SU-DHL-6 (cell line): Measurements from ENCODE around the gene MYLK.

Experiments
- H2AFZ ChIP-seq: fragments of 200-600 bp; sonication (generic); 2 replicates; pipeline ENCODE4 v1.6.1; 2014; ENCODE audit warnings: low read depth, mild to moderate bottlenecking, moderate library complexity, mixed read lengths, antibody characterized with exemption, low read length; ENCODE audit not compliant: severe bottlenecking
- H3F3A ChIP-seq: fragments of 200-600 bp; shearing (Covaris generic); 2 replicates; pipeline ENCODE4 v1.6.0; 2016; ENCODE audit warnings: antibody characterized with exemption, mild to moderate bottlenecking; ENCODE audit not compliant: insufficient read depth
- H3K27ac ChIP-seq: fragments of 200-600 bp; sonication (generic); 2 replicates; pipeline ENCODE4 v1.5.1; 2016; ENCODE audit warnings: low read depth, mild to moderate bottlenecking, low read length, moderate library complexity, mixed read lengths
- H3K27me3 ChIP-seq: fragments of 200-600 bp; sonication (generic), shearing (Covaris generic); 2 replicates; pipeline ENCODE4 v1.6.0; 2014; ENCODE audit warnings: mild to moderate bottlenecking, low read length
- H3K36me3 ChIP-seq: fragments of 200-600 bp; sonication (generic); 2 replicates; pipeline ENCODE4 v1.6.1; 2014; ENCODE audit warnings: mild to moderate bottlenecking, low read length, mixed read lengths
- H3K4me2 ChIP-seq: fragments of 300-600, 200-600 bp; shearing (Covaris generic), sonication (generic); 2 replicates; pipeline ENCODE4 v1.6.0; 2014; ENCODE audit warnings: low read length, low read depth, mild to moderate bottlenecking; ENCODE audit not compliant: poor library complexity, severe bottlenecking
- H3K4me3 ChIP-seq: fragments of 200-600 bp; sonication (generic); 2 replicates; pipeline ENCODE4 v1.5.1; 2014; ENCODE audit warnings: antibody characterized with exemption, low read length, mild to moderate bottlenecking, mixed read lengths; ENCODE audit not compliant: insufficient read depth, poor library complexity, severe bottlenecking
- H3K79me2 ChIP-seq: fragments of 200-600 bp; sonication (generic); 2 replicates; pipeline ENCODE4 v1.6.1; 2014; ENCODE audit warnings: mild to moderate bottlenecking, low read length, moderate library complexity; ENCODE audit not compliant: insufficient read depth
- H3K9ac ChIP-seq: fragments of 200-600 bp; sonication (generic); 2 replicates; pipeline ENCODE4 v1.7.0; 2014; ENCODE audit warnings: mild to moderate bottlenecking, low read length
- H3K9me2 ChIP-seq: fragments of 200-600 bp; sonication (generic); replicated peaks from 2 replicates; pipeline ENCODE4 v1.6.1; 2014; ENCODE audit warnings: low read length; ENCODE audit not compliant: insufficient read depth
- H3K9me3 ChIP-seq: fragments of 200-600 bp; sonication (generic); 2 replicates; pipeline ENCODE4 v1.6.1; 2014; ENCODE audit warnings: low read length, mixed read lengths; ENCODE audit not compliant: insufficient read depth
- H4K20me1 ChIP-seq: fragments of 200-600 bp; sonication (generic); 2 replicates; pipeline ENCODE4 v1.6.1; 2014; ENCODE audit warnings: low read depth, mild to moderate bottlenecking, antibody characterized with exemption, low read length, moderate library complexity, mixed read lengths
- EZH2phosphoT487 ChIP-seq: fragments of 200-600 bp; sonication (generic), shearing (Covaris generic); conservative IDR thresholded peaks from 2 replicates; pipeline ENCODE4 v1.6.1; 2018; ENCODE audit warnings: mild to moderate bottlenecking, antibody characterized with exemption, low read length, moderate library complexity, mixed read lengths
- TF ChIP-seq, protein P1 (sequence below): fragments of 200-600 bp; sonication (generic); IDR thresholded peaks from one replicate; pipeline ENCODE4 v1.5.1; 2017; ENCODE audit warnings: antibody characterized with exemption, mild to moderate bottlenecking, low read length, moderate library complexity; ENCODE audit not compliant: insufficient read depth, poor library complexity, severe bottlenecking

Gene MYLK

DNA sequence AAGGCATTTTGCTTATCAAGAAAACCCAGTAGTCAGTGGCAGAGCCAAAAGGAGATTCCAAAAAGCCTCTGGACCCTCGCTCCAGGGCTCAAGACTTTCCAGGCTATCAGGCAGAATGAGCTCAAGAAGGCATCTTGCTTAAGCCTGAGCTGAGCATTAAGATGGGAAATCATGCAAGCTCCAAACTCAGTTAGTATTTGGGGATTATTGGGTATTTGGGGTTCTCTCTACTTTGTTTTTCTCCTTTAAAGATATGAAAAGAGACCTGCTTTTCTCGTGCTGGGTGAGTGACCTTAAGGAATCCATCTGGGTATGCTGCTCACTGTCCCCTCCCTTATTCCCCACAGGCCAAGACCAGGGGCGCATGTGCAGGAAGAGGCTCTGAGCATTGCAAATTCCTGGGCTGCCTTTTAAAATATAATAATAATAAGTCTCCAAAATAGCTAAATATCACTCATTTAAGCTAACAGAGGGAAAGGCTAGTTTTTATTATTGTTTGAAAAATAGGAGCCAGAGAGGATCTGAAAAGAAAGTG lies 223.9 kb downstream of the MYLK start:
- Histone ChIP-seq H3K79me2 (no peaks in the 10 kb centered on the region), H3K4me3 (no peak overlapping the region), H3K27me3 (no peaks in the 10 kb centered on the region), H2AFZ (no peak overlapping the region), H3K9me3 (no peaks in the 10 kb centered on the region), H3K9me2 (no peaks in the 10 kb centered on the region), H3K27ac (no peak overlapping the region), H3F3A (no peaks in the 10 kb centered on the region), H3K9ac (no peak overlapping the region), H3K4me2 (no peak overlapping the region), H3K36me3 (no peaks in the 10 kb centered on the region), H4K20me1 (no peaks in the 10 kb centered on the region)
- TF ChIP-seq, protein P1, sequence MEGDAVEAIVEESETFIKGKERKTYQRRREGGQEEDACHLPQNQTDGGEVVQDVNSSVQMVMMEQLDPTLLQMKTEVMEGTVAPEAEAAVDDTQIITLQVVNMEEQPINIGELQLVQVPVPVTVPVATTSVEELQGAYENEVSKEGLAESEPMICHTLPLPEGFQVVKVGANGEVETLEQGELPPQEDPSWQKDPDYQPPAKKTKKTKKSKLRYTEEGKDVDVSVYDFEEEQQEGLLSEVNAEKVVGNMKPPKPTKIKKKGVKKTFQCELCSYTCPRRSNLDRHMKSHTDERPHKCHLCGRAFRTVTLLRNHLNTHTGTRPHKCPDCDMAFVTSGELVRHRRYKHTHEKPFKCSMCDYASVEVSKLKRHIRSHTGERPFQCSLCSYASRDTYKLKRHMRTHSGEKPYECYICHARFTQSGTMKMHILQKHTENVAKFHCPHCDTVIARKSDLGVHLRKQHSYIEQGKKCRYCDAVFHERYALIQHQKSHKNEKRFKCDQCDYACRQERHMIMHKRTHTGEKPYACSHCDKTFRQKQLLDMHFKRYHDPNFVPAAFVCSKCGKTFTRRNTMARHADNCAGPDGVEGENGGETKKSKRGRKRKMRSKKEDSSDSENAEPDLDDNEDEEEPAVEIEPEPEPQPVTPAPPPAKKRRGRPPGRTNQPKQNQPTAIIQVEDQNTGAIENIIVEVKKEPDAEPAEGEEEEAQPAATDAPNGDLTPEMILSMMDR, result no peak
- TF ChIP-seq EZH2phosphoT487, result no peak

DNA sequence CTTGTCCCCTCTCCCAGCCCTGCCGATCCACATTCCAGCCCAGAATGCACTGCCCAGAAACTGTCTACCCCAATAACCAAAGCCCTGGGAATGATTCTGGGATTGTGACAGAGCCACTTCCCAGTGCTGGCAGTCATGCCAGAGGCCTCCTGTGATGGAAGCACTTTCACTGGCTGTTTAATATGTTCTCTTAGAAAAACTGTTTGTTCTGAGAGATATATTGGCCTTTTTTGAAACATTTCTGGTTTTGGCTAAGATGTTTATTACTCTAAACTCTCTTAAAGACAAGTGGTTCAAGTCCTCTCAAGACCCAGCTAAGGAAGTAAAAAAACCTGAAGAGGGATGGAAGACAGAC lies 225.3 kb downstream of the MYLK start:
- no peak overlapping the region for H3K27ac ChIP-seq
- no peak overlapping the region for H3K4me3 ChIP-seq
- no peaks in the 10 kb centered on the region for H3K9me2 ChIP-seq
- no peak overlapping the region for H3K9ac ChIP-seq
- no peaks in the 10 kb centered on the region for H3K79me2 ChIP-seq
- H3K36me3 ChIP-seq, result no peaks in the 10 kb centered on the region
- no peaks in the 10 kb centered on the region for H3K27me3 ChIP-seq
- H3K4me2 ChIP-seq, result no peak overlapping the region
- TF ChIP-seq EZH2phosphoT487, result no peak
- TF ChIP-seq, protein P1, result no peak
- no peaks in the 10 kb centered on the region for H3K9me3 ChIP-seq
- H2AFZ ChIP-seq, result no peak overlapping the region
- no peaks in the 10 kb centered on the region for H3F3A ChIP-seq
- no peaks in the 10 kb centered on the region for H4K20me1 ChIP-seq

GRCh38 chr3:123658118-123658851 lies 225.8 kb downstream of the MYLK start:
- Histone ChIP-seq H3K27me3 (no peaks in the 10 kb centered on the region), H3K79me2 (no peaks in the 10 kb centered on the region), H3K4me3 (no peak overlapping the region), H3K36me3 (no peaks in the 10 kb centered on the region), H3K9ac (no peak overlapping the region), H3K4me2 (no peak overlapping the region), H3K9me3 (no peaks in the 10 kb centered on the region), H3F3A (no peaks in the 10 kb centered on the region), H3K9me2 (no peaks in the 10 kb centered on the region), H2AFZ (no peak overlapping the region), H4K20me1 (no peaks in the 10 kb centered on the region), H3K27ac (no peak overlapping the region)
- TF ChIP-seq EZH2phosphoT487, result no peak

DNA sequence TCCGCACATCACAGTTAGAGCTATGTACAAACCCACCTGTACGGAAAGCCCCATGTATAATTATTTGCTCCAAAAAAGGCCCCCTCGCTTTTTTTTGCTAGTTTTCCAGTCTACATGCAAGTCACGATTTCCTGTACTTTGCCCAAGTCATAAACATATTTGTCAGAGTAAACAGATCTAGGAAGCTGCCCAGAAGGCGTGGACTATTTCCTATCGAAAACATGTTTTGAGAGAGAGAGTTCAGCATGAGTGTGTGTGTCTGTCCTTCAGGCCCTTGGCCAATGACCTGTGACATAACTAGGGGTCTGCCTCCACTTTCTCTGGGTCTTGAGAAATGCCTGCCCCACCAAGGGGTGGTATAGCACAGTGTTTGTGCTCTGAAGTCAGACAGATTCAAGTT lies 226.6 kb downstream of the MYLK start:
- Histone ChIP-seq H3K27me3 (no peaks in the 10 kb centered on the region), H2AFZ (no peak overlapping the region), H3F3A (no peaks in the 10 kb centered on the region), H3K36me3 (no peaks in the 10 kb centered on the region), H3K27ac (no peak overlapping the region), H3K4me2 (no peak overlapping the region), H4K20me1 (no peaks in the 10 kb centered on the region), H3K4me3 (no peak overlapping the region), H3K9ac (no peak overlapping the region), H3K9me3 (no peaks in the 10 kb centered on the region), H3K79me2 (no peaks in the 10 kb centered on the region), H3K9me2 (no peaks in the 10 kb centered on the region)
- no peak for TF ChIP-seq EZH2phosphoT487
- TF ChIP-seq, protein P1, result no peak
